AG04449 (cell line): ENCODE data around the gene TEPSIN.

ENCODE experiments used
- CTCF ChIA-PET: fragments of 350-600 bp; formaldehyde crosslinking; extraction: SDS; loops from one replicate; lab custom pipeline; 2021; ENCODE audit warnings: antibody characterized with exemption; lab: Yijun Ruan, JAX
- POLR2A ChIA-PET: fragments of 400-600, 350-600 bp; formaldehyde crosslinking; extraction: SDS; loops from one replicate; lab custom pipeline; 2020; ENCODE audit warnings: antibody characterized with exemption, inconsistent platforms; lab: Yijun Ruan, JAX
- DNase-seq: peaks from one replicate; pipeline ENCODE4 v3.0.0-alpha.2; 2010; ENCODE audit warnings: low read depth, low spot score
- H3K4me3 ChIP-seq: 2 replicates; pipeline ENCODE4 v1.5.1; 2011; ENCODE audit warnings: low read depth, mild to moderate bottlenecking, control low read depth, low read length
- TF ChIP-seq, protein P1 (sequence below): IDR thresholded peaks from one replicate; pipeline ENCODE4 v1.5.1; 2011; ENCODE audit warnings: mild to moderate bottlenecking, moderate library complexity, low read length, control low read depth, inconsistent platforms; ENCODE audit not compliant: insufficient read depth; ENCODE audit errors: missing control alignments

The TEPSIN gene

DNA sequence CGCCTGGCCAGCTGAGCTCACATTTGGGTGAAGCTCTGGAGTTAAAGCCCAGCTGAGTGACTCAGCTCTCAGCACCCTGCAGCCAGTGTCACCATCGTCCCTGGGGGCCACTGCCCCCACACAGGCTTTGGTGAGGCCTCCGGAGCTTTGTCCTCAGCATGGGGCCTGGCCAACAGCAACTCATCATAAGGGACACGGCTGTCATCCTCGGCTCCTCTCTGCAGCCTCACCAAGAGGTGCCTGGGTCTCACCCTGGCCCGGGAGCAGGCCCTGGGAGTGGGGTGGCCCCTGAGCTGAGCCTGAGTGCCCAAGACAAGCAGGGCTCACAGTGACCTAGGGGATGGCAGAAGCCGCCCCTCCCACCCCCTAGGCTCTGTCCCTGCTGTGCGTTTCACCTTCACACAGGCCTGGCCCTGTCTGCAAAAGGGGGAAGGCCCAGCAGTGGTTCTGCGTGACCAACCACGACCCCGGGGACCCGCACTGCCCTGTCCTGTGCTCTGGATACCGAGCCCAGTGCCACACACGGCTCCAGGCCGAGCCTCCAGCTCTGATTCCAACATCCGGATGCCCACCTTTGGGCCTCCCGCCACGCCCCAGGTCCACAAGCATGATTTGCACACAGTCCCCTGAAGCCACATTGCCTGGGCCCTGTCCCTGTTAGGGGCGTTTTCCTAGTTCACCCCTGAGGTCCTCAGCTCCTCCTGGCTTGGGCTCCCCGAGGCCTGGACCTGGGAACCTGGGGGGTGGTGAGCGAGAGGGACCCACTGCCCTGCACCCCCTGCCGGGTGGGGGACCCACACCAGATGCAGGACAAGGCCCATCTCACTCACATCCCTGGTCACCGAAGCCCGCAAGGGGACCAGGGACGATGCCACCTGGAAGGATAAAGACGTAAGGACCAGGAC is 51.0 kb downstream of the TEPSIN start:
- CTCF ChIA-PET = interaction anchor here (6.6 kb wide), 1 partner anchor 12 kb away, joined by 36 read pairs; no protein-coding TSS in a partner anchor
- H3K4me3 ChIP-seq = no peak overlapping the region
- DNase-seq = no peak
- TF ChIP-seq, protein P1, sequence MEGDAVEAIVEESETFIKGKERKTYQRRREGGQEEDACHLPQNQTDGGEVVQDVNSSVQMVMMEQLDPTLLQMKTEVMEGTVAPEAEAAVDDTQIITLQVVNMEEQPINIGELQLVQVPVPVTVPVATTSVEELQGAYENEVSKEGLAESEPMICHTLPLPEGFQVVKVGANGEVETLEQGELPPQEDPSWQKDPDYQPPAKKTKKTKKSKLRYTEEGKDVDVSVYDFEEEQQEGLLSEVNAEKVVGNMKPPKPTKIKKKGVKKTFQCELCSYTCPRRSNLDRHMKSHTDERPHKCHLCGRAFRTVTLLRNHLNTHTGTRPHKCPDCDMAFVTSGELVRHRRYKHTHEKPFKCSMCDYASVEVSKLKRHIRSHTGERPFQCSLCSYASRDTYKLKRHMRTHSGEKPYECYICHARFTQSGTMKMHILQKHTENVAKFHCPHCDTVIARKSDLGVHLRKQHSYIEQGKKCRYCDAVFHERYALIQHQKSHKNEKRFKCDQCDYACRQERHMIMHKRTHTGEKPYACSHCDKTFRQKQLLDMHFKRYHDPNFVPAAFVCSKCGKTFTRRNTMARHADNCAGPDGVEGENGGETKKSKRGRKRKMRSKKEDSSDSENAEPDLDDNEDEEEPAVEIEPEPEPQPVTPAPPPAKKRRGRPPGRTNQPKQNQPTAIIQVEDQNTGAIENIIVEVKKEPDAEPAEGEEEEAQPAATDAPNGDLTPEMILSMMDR = no peak
- POLR2A ChIA-PET = no interaction called here

DNA sequence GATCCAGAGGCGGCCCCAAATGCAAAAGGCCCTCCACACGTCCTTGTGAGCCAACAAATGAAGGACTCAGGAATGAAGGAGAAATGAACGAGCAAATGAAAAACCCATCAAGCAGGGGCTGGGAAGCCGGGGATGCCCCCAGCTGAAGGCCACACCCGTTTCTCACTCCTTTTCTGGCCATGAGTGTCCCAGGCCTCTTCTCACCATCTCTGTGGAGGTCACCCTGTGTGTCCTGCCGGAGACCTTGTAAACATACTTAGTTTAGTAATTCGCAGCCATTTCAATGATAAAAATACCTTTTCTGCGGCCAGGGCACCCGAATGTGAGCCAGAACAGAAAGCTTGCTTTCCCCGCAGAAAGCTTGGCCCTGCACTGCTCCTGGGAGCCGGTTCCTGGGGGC is 51.7 kb downstream of the TEPSIN start:
- ChIA-PET CTCF (interaction anchor here (6.6 kb wide), 1 partner anchor 13 kb away, joined by 36 read pairs; no protein-coding TSS in a partner anchor), POLR2A (no interaction called here)
- TF ChIP-seq, protein P1 = no peak
- no peak for DNase-seq
- H3K4me3 ChIP-seq = no peak overlapping the region

DNA sequence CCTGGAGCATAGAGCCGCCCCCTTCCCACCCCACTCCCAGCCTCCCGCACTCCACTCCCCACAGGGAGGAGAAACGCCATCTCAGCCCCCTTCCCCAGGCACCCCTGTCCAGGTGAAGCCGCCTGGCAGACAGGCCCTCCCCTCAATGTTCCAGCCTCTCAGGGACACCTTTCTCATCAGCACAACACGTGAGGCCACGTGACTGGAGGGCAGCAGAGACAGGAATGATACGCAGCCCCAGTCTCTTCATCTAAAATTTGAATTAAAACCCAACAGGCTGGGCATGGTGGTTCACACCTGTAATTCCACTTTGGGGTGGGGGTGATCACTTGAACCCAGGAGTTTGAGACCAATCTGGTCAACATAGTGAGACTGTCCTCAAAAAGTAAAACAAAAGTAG is 52.7 kb downstream of the TEPSIN start:
- TF ChIP-seq, protein P1 = no peak
- POLR2A ChIA-PET = no interaction called here
- no peak overlapping the region for H3K4me3 ChIP-seq
- no peak for DNase-seq
- CTCF ChIA-PET = interaction anchor here (6.6 kb wide), 1 partner anchor 14 kb away, joined by 36 read pairs; no protein-coding TSS in a partner anchor

GRCh38 chr17:81184555-81184954 is 54.3 kb downstream of the TEPSIN start:
- ChIA-PET POLR2A (no interaction called here), CTCF (interaction anchor here (1.5 kb wide), 1 partner anchor 42 kb away, joined by 4 read pairs; no protein-coding TSS in a partner anchor)
- DNase-seq = no peak
- no peak overlapping the region for H3K4me3 ChIP-seq
- TF ChIP-seq, protein P1 = no peak

GRCh38 chr17:81183807-81184206 is 55.0 kb downstream of the TEPSIN start:
- ChIA-PET POLR2A (no interaction called here), CTCF (no interaction called here)
- H3K4me3 ChIP-seq = no peak overlapping the region
- no peak for DNase-seq
- TF ChIP-seq, protein P1 = no peak

DNA sequence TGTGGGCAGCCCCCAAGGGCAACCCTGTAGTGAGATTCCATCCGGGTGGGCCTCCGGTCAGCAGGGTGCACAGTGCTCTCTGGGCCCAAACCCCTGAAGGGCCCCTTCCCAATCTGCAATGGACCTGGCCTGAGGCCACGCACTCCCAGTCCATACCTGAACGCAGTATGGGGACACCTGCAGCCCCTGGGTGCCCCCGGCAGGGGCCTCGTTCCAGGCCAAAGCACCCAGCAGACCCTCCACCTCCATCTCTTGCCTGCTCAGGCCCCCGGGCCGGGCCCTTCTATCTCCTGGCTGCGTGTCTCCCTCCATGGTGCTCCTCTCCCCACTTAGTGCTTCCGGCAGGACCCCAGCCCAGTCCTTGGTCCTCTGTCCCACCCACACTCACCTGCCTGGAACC is 55.5 kb downstream of the TEPSIN start:
- no peak for DNase-seq
- no peak overlapping the region for H3K4me3 ChIP-seq
- TF ChIP-seq, protein P1 = no peak
- ChIA-PET CTCF (no interaction called here), POLR2A (no interaction called here)
